ENCODE data around the gene TBC1D9B. TPM values are rescaled to one million over a fixed set of nuclear protein-coding genes. Genes with fewer than 3 reads are reported as not detected.

TBC1D9B gene
- total RNA-seq, 2 experiments from 2014 or later: 94.2 to 98.1 TPM

DNA sequence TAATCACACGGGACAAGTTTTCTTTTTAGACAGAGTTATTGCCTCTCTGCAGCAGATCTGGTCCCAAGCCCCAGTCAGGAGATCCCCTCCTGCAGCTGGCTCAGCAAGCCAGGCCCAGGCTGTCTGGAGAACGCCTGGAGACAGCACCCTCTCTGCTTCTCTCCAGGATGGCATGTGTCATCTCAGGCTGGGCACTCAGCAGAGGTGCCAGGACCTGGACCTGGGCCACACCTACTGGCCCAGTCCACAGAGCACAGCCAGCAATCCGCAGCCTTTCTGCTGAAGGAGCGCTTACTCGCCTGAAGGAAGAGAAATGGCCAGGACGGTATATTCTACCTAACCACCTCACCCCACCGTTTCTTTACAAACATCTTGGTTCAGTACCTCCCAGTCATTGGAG lies 4.7 kb upstream of the TBC1D9B start:
- ChIA-PET POLR2A (no interaction called here), CTCF (no interaction called here)

DNA sequence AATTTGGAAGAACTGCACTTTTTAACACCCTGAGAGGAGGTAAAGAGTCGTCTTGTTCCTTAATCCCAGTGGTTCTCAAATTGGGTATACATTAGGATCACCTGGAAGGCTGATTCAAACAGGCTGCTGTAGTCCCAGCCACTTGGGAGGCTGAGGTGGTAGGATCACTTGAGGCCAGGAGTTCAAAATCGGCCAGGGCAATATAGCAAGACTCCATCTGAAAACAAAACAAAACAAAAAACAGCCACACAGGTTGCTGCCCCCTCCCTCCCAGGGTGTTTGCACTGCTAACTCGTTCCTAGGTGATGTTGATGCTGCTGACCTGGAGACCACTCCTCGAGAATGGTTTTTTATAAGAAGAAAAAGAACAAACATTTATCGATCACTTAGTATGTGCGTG lies 1.5 kb upstream of the TBC1D9B start:
- POLR2A ChIA-PET: no interaction called here

DNA sequence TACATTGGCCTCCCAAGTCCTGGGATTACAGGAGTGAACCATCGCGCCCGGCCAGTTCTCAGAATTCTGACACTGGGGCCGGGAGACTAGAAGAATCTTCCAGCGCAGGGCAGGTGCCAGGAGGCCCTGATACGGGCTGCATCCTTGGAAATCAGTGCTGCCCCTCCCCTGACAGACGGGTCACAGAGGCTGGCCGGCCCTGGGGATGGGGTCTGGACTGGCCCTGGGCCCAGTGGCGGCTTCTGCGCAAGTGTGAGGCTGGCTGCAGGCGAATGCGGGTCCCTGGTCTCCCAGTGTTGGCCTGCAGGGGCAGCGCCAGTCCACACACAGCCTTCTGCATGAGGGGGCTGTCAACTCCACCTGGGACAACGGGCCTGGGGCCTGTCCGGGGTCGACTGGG lies 831 bp upstream of the TBC1D9B start:
- POLR2A ChIA-PET: interaction anchor here (1.1 kb wide), 1 partner anchor 140 kb away, joined by 4 read pairs; no protein-coding TSS in a partner anchor

More for the DNA sequence above, 1.5 kb upstream of the TBC1D9B start:
- CTCF ChIA-PET: no interaction called here

DNA sequence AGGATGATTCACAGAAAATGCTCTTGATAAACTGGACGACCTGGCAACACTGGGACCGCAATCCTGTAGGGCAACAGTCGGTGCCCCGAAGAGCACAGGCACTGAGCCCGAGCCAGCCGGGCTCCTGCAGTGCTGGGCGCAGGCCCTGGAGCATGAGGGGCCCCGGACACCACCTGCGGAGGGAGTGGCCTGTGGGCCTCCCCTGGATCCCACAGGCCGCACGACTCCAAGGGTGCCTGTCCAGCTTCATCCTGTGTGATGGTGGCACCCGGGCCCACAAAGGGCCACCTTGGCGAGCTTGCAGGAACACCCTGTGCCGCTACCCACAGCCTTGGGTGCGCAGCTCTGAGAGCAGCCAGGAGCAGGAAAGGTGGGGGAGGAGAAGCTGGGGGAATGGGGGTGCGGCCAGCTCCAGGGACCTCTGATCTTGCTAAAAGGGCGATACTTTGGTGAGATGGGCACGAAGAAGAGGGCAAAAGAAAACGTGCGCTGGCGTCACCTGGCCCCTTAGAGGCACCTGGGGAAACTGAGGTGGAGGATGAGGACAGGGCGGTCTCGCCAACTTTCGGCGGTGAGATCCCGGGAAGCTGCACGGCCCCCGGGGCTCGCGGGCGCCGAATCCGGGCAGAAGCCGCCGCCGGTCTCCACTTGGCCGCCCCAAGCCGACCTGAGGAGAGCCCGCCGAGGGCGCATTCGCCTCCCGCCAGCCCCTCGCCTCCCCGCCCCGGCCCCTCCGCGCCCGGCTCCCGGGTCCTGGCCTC lies 722 bp downstream of the TBC1D9B start:
- CTCF ChIA-PET: interaction anchor here (1.7 kb wide), 2 partner anchors 49 to 105 kb away, joined by 4 to 6 read pairs; no protein-coding TSS in a partner anchor
- POLR2A ChIA-PET: interaction anchor here (0.6 to 1.0 kb wide), 3 partner anchors 105 to 183 kb away, joined by 3 to 4 read pairs (median 4); no protein-coding TSS in a partner anchor

More for the DNA sequence above, 831 bp upstream of the TBC1D9B start:
- CTCF ChIA-PET: interaction anchor here (0.7 to 1.7 kb wide), 2 partner anchors 106 to 215 kb away, joined by 3 to 6 read pairs; no protein-coding TSS in a partner anchor

DNA sequence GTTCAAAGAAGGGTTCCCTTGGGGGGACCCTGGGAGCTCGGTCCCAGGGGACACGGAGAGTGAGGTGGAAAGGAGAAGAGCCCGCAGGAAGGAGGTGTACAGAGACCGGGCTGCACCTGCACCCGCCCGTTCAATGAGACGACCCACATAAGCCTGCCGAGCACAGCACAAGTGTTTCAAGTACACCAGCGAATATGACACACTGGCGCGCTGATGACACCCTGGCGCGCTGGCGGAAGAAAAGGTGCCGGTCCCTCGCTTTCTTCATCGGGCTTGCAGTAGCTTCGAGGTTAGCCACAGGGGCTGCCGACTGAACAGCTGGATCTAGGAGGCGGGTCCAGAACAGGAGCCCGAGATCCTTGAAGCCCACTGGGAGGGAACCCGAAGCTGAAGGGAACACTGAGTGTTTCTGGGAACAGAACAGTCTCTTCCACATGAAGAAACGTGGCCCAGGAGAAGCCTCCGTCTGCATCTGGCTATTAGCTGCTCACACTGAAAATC lies 1.4 kb downstream of the TBC1D9B start:
- ChIA-PET POLR2A (interaction anchor here (0.6 to 0.8 kb wide), 2 partner anchors 104 to 123 kb away, joined by 3 to 4 read pairs; no protein-coding TSS in a partner anchor), CTCF (interaction anchor here (1.4 to 1.7 kb wide), 2 partner anchors 49 to 143 kb away, joined by 3 to 4 read pairs; no protein-coding TSS in a partner anchor)

DNA sequence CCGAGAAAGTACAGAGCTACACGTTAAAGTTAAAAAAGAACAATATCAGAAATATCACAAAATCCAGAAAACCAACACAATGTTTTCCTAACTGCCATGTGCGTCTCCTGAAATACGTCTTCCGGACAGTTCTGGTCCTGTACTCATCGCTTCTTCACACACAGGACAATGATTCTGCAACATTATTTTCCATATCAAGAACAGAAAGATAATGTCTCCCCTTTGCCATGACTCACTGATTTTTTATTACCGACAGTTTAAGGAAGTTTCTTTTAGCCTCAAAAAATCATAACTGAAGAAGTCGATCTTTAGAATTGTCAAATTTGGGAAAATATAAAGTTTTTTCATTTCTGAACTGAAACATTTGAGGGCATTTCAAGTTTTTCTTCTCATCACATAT lies 2.5 kb downstream of the TBC1D9B start:
- POLR2A ChIA-PET: no interaction called here

DNA sequence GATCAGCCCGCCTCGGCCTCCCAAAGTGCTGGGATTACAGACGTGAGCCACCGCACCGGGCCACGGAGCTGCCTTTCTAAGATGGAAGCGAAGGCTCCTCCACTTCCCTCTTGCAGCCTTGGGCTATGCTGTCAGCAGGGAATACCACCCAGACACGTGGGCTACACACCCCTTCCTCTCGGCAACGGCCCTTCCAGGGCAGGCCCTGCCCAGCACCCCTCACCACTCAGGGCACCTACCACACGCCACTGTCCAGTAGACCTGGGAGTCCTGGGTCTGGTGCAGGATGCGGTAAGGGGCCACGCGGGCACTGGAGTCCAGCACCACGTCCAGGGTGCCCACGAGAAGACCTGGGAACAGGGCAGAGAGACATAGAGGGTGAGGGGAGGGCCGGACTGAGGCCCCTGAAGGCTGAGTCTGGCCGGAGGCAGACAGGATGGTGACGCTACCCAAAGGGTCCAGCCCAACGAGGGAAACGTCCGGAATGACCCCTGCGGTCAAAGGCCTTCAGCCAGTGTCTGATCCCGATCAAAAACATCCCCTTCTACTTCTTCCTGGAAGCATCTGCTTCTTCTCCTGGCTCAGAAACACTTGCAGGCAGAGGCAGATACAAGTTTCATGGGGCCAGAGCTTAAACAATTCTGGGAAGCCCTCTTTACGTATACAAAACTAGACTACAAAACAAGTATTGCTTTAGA lies 3.1 kb downstream of the TBC1D9B start:
- ChIA-PET POLR2A (interaction anchor here (0.7 kb wide), 1 partner anchor 131 kb away, joined by 5 read pairs; no protein-coding TSS in a partner anchor), CTCF (no interaction called here)

More for the DNA sequence above, 2.5 kb downstream of the TBC1D9B start:
- CTCF ChIA-PET: interaction anchor here (1.4 kb wide), 1 partner anchor 142 kb away, joined by 3 read pairs; no protein-coding TSS in a partner anchor

DNA sequence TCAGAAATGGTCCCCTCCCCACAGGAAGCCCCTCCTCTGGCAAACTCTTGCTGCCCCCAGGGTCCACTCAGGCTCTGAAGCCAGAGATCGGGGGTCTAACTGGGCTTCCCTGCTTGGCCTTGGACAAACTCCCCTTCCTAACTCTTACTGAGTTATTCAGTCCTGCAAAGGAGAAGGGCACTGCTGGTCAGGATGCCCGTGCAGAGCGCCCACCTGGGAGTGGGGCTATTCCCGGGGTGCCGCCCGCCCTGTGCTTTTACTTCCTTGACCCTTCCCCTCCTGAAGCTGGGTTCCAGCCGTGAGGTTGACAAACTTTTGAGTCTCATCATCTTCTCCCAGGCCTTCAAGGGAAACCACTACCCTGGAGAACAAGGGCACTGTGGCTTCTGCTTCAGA lies 4.9 kb downstream of the TBC1D9B start:
- POLR2A ChIA-PET: no interaction called here

DNA sequence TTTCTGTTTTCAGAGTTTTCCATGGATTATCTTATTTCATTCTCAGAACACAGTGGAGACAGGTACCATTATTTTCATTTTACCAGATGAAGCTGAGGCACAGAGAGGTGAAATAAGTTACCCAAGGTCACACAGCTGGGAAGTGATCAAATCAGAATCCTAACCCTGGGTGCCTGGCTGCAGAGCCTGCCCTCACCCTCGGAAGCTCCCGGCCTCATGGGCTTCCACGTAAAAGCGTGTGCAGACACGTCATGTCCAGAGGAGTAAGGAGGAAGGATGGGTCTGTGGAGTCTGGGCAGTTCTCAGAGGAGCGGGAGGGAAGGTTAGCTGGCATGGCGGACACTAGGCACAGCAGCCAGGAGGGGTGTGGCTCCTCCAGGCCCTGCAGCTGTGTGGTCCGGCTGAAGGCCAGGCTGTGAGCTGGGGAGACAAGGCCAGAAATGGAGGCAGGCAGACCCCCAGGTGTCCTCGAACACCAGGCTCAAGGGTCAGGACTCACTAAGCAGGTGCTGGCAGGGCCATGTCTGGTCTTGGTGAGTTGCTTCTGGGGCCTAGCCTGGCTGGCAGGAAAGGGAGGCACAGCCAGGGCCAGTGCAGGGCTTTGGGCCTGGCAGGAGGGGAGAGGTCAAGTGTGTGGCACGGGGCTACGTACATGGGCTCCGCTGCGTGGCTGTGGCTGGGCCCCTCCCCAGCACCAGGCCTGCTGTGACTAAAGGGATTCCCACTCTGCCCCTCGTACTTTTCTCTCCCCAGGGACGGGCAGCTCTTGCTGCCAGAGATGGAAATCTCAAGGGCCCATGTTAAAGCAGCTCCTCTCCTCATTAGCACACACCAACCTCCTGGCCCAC lies 5.6 kb downstream of the TBC1D9B start:
- ChIA-PET POLR2A (interaction anchor here (0.6 kb wide), 1 partner anchor 159 kb away, joined by 5 read pairs; no protein-coding TSS in a partner anchor), CTCF (no interaction called here)

More for the DNA sequence above, 4.9 kb downstream of the TBC1D9B start:
- CTCF ChIA-PET: no interaction called here

DNA sequence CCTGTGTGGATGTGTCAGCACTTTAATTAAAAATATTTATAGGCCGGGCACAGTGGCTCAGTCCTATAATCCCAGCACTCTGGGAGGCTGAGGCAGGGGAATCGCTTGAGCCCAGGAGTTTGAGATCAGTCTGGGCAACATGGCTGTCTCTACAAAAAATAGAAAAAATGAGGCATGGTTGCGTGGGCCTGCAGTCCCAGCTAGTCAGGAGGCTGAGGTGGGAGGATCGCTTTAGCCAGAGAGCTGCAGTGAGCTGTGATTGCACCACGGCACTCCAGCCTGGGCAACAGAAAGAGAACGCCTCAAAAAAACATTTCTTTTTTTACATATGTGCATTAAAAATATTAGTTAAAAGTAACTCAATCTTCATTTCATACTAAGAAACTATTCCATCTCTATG lies 6.2 kb downstream of the TBC1D9B start:
- POLR2A ChIA-PET: no interaction called here
- CTCF ChIA-PET: no interaction called here

DNA sequence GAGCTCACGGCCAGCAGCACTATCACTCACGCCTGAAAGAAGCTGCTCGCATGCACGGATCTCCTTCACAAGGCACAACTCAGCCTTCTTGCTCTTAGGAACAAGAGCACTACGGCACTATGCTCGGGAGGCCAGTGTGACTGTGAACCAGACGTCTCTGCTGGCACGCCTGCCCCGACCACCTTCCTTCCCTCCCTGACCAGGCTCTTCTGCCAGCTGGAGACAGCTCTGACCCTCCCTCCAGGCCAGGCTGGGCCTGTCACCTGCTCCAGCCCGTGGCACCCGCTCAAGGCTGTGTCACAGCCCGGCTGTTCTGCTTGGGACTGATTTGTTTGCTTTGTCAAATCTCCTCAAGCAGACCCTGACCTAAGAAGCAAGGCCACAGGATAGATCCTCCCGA lies 7.0 kb downstream of the TBC1D9B start:
- ChIA-PET POLR2A (no interaction called here), CTCF (no interaction called here)

DNA sequence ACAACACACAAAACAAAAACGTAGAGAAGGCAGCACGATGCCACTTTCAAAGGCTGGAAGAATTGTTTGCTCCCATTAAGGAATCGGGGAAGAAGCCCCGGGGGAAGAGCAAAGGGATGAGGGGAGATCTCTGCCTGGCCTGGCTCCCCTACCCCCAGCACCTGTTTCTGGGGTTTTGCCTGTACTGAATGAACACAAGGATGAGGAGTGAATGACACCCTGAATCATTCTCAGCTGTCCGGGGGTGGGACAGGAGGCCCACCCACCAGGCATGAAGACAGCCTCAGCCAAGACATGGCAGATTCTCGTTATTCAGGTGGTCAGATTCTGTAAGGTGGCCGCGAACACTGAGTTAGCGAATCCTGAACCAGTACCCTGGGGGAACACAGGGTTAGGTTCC lies 7.5 kb downstream of the TBC1D9B start:
- ChIA-PET POLR2A (no interaction called here), CTCF (no interaction called here)

DNA sequence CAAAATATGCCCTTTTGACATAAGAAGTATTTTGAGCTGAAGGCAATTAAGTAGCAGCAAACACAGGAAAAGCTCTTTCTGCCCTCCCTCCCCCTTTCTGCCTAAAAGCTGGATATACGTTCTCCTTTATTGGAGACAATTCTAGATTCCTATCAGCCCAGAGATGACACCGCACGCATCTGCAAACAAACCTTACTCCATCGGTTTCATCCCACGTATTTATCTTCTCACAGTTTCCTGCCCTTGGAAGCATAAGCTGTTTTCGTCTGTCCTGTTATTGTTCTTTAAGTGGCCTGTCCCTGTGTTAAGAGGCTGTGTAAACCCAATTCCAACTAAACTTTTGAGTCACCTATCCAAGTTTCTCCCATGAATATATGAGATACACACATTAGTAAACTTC lies 11.8 kb downstream of the TBC1D9B start:
- ChIA-PET CTCF (no interaction called here), POLR2A (no interaction called here)

DNA sequence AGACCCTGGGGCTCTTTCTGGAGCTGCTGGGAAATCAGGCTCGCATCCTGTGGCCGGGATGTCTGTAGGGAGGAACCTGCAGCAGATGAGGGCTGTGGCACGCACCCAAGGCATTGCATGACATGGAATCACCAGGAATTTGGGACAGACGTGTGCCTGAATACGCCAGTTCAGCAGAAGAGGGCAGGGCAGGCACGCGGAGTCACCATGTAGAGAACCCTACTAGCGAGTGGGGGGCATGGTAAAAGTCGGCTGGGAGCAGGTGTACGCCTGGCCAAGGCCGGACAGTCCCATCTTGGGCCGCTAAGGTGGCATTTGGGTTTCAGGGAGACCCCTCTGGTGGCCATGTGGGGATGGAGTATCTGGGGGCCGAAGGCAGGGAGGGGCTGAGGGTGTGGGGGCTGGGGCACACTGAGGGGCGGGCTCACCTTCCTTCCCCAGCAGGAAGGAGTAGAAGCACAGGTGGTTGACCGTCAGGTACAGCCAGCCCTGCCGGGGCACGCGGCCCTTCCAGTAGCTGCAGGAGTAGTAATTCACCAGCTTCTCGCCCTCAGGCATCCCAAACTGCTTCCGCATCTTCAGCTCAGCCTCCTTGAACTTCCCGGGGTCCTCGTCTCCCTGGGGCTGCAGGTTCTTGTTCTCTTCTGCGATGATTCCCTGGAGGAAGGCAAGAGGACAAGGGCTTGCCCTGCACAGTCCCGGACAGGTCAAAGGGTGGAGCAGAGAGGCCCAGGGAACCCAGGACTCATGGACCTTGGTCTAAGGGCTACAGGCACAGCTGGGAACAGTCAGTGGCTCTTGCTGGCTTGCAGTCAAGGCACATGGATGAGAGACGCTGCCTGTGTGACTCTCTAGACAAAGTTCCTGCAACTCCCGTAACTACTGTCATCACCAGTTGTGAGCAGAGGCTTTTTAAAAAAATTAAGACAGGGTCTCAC lies 13.5 kb downstream of the TBC1D9B start:
- CTCF ChIA-PET: no interaction called here

DNA sequence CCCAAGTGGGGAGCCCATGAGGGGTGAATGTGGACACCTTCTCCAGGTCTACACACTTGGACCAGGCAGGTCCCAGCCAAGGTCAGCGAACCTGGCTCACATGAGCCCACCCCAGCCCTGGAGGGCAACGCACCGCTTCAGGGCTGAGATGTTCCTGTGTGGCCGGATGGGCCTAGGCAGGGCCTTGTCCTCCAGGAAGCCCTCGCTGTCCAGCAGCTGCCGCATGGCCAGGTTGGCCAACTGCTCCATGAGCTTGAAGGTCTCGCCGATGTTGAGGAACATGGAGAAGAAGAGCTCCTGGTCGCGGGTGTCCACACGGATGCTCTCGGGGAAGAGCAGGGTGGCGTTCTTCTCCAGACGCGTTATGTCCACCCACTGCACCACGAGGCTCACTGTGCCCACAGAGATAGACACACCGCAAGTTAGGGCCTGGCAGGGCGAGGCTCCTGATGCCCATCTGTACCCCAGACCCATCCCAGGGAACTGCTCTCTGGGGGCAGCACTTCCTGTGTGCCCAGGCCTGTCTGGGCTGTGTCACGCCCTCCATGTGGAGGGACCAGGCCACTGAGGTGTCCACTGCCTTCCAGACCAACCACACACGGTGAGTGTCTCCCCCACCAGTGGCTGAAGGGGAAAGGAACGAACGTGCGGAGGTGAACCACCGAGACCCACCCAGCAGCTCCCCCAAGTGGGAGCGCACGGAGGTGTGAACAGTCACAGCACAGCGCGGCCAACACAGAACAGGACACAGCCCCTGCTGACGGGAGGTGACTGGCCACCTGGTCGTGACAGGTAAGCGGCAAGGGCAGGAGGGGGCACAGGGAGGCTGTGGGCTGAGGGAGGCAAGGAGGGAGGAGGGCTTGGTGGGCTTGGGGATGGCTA lies 14.4 kb downstream of the TBC1D9B start:
- ChIA-PET POLR2A (no interaction called here), CTCF (no interaction called here)

More for the DNA sequence above, 13.5 kb downstream of the TBC1D9B start:
- POLR2A ChIA-PET: no interaction called here

DNA sequence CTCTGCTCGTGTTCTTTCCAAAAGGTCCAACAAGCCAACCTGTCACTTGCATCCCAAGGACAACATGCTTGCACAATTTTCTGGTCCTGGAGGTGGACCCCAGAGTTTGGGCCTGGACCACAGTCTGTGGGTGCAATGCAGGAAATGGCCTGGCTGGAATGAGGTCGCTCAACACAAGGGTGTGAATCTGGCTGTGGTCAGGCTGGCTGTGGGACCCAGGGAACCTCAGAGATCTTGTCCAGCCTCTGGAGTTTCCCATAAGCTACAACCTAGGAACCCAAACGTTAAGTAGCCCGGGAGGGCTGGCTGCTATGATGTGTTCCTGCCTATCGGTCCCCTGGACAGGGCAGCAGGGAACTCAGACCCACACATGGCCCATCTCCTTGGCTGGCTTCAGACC lies 15.4 kb downstream of the TBC1D9B start:
- ChIA-PET POLR2A (interaction anchor here (0.6 kb wide), 1 partner anchor 86 kb away, joined by 3 read pairs; no protein-coding TSS in a partner anchor), CTCF (no interaction called here)

All from activated CD8-positive, alpha-beta memory T cell treated with anti-CD3 and anti-CD28 coated beads for 36 hours (primary cell).